GM19240 (cell line): ENCODE results near the gene BCAT1.
A peak's percentile ranks its signal among the peaks of the same experiment; 100 is the strongest.
"Not testable (repeated sequence)": the region's sequence is repeated elsewhere in the genome, so short reads cannot be mapped to it uniquely, and the experiment has no call there.

Experiments used
- DNase-seq: peaks from one replicate; pipeline ENCODE4 v3.0.0; 2011; ENCODE audit warnings: low spot score; ENCODE audit not compliant: insufficient read length

BCAT1 gene

GRCh38 chr12:24818351-24818750, 130.6 kb downstream of the BCAT1 start:
- no peak for DNase-seq

- no peak for DNase-seq
These were observed 133.8 kb downstream of the BCAT1 start for GRCh38 chr12:24815114-24815423.

- DNase-seq = no peak
These were observed 134.4 kb downstream of the BCAT1 start for GRCh38 chr12:24814379-24815113.

GRCh38 chr12:24810378-24810777, 138.5 kb downstream of the BCAT1 start:
- DNase-seq = no peak

GRCh38 chr12:24809306-24809705, 139.6 kb downstream of the BCAT1 start:
- DNase-seq = not testable (repeated sequence)

- DNase-seq = no peak
These were observed 140.2 kb downstream of the BCAT1 start for GRCh38 chr12:24808651-24809050.

- no peak for DNase-seq
These were observed 142.5 kb downstream of the BCAT1 start for GRCh38 chr12:24806386-24806785.

GRCh38 chr12:24803430-24804245, 145.3 kb downstream of the BCAT1 start:
- DNase-seq = no peak

- DNase-seq = no peak
These were observed 150.6 kb downstream of the BCAT1 start for GRCh38 chr12:24798335-24798734.

- DNase-seq = no peak
These were observed 151.0 kb downstream of the BCAT1 start for GRCh38 chr12:24797901-24798300.

- no peak for DNase-seq
These were observed 152.0 kb downstream of the BCAT1 start for GRCh38 chr12:24796876-24797275.

GRCh38 chr12:24795699-24796347, 153.1 kb downstream of the BCAT1 start:
- DNase-seq = no peak

- DNase-seq = no peak
These were observed 157.3 kb downstream of the BCAT1 start for GRCh38 chr12:24791622-24792021.

GRCh38 chr12:24788886-24789285, 160.0 kb downstream of the BCAT1 start:
- DNase-seq = no peak

GRCh38 chr12:24780697-24781368, 168.1 kb downstream of the BCAT1 start:
- DNase-seq = peak; percentile 1

- peak; percentile 1 for DNase-seq
These were observed 170.2 kb downstream of the BCAT1 start for GRCh38 chr12:24778486-24779304.

GRCh38 chr12:24777359-24777758, 171.5 kb downstream of the BCAT1 start:
- no peak for DNase-seq

- no peak for DNase-seq
These were observed 172.0 kb downstream of the BCAT1 start for GRCh38 chr12:24776861-24777260.

- no peak for DNase-seq
These were observed 173.8 kb downstream of the BCAT1 start for GRCh38 chr12:24775073-24775472.

- DNase-seq = no peak
These were observed 174.9 kb downstream of the BCAT1 start for GRCh38 chr12:24773996-24774395.

GRCh38 chr12:24772813-24773212, 176.1 kb downstream of the BCAT1 start:
- DNase-seq = no peak
